Right ventricle myocardium superior (tissue), 1 donor: Measurements from ENCODE around the gene ABCC9. TPM values are rescaled to one million over a fixed set of nuclear protein-coding genes. Genes with fewer than 3 reads are reported as not detected.
A peak's percentile ranks its signal among the peaks of the same experiment; 100 is the strongest.
"Not testable (repeated sequence)": the region's sequence is repeated elsewhere in the genome, so short reads cannot be mapped to it uniquely, and the experiment has no call there.

Source experiments
- ATAC-seq: fragments of 200-7000 bp; cut with Tn5 transposase; one replicate; pipeline ENCODE4 v1.9.1; 2020; ENCODE audit warnings: mild to moderate bottlenecking; ENCODE audit not compliant: poor library complexity
- DNase-seq: peaks from one replicate; pipeline ENCODE4 v3.0.0-alpha.2; 2020
- intact Hi-C: fragments of 100-400 bp; cut with DNase I; formaldehyde crosslinking; loops from one replicate; pipeline ENCODE4 v1.11.2; 2022
- total RNA-seq: library from RNA; stranded (reverse); fragmentation: NEBNext Ultra II Directional; extraction: Animal tissue kit (Norgen Biotek cat#: 25700); gene quantifications from one replicate; pipeline ENCODE4 v1.2.1, GENCODE V29; 2021
- donor health status: DM: no; HTN: yes; CAD: no; lungs with severe emphysema.

Gene ABCC9
- total RNA-seq, 1 donor from 2014 or later = 77.6 TPM

GRCh38 chr12:21831791-21832344, 109.4 kb downstream of the ABCC9 start:
- intact Hi-C loops = loop anchor here (10.0 kb wide), 1 partner anchor 93 kb away; no protein-coding TSS in a partner anchor
- ATAC-seq (peak; percentile 61), DNase-seq (no peak)

- ATAC-seq (peak; percentile 57), DNase-seq (no peak)
- intact Hi-C loops = no loop called here
These were observed 112.4 kb downstream of the ABCC9 start for GRCh38 chr12:21828779-21829178.

- DNase-seq (no peak), ATAC-seq (peak; percentile 30)
- intact Hi-C loops = no loop called here
These were observed 113.0 kb downstream of the ABCC9 start for GRCh38 chr12:21828136-21828775.

- ATAC-seq (peak; percentile 19), DNase-seq (no peak)
- intact Hi-C loops = no loop called here
These were observed 114.1 kb downstream of the ABCC9 start for GRCh38 chr12:21827083-21827482.

GRCh38 chr12:21826618-21826910, 114.7 kb downstream of the ABCC9 start:
- ATAC-seq = no peak
- intact Hi-C loops = no loop called here
- DNase-seq = no peak

- ATAC-seq (peak; percentile 48), DNase-seq (no peak)
- intact Hi-C loops = no loop called here
These were observed 115.2 kb downstream of the ABCC9 start for GRCh38 chr12:21825886-21826617.

GRCh38 chr12:21823581-21823980, 117.6 kb downstream of the ABCC9 start:
- intact Hi-C loops = no loop called here
- ATAC-seq = peak; percentile 80
- DNase-seq = peak; percentile 76

GRCh38 chr12:21819678-21820077, 121.5 kb downstream of the ABCC9 start:
- ATAC-seq = no peak
- intact Hi-C loops = no loop called here
- no peak for DNase-seq

- intact Hi-C loops = no loop called here
- ATAC-seq (no peak), DNase-seq (no peak)
These were observed 122.0 kb downstream of the ABCC9 start for GRCh38 chr12:21819236-21819635.

GRCh38 chr12:21818627-21819026, 122.6 kb downstream of the ABCC9 start:
- ATAC-seq = peak; percentile 39
- DNase-seq = no peak
- intact Hi-C loops = no loop called here

- no peak for DNase-seq
- intact Hi-C loops = no loop called here
- no peak for ATAC-seq
These were observed 125.7 kb downstream of the ABCC9 start for GRCh38 chr12:21815306-21816062.

- intact Hi-C loops = no loop called here
- ATAC-seq (no peak), DNase-seq (no peak)
These were observed 126.4 kb downstream of the ABCC9 start for GRCh38 chr12:21814814-21815213.

- DNase-seq (no peak), ATAC-seq (no peak)
- intact Hi-C loops = no loop called here
These were observed 126.9 kb downstream of the ABCC9 start for GRCh38 chr12:21814327-21814726.

GRCh38 chr12:21813751-21814150, 127.5 kb downstream of the ABCC9 start:
- intact Hi-C loops = no loop called here
- DNase-seq (no peak), ATAC-seq (peak; percentile 79)

- no peak for DNase-seq
- ATAC-seq = no peak
- intact Hi-C loops = no loop called here
These were observed 128.1 kb downstream of the ABCC9 start for GRCh38 chr12:21813125-21813524.

- DNase-seq = not testable (repeated sequence)
These were observed 128.9 kb downstream of the ABCC9 start for GRCh38 chr12:21812340-21812739.

GRCh38 chr12:21809100-21809499, 132.1 kb downstream of the ABCC9 start:
- no peak for DNase-seq
- no peak for ATAC-seq
- intact Hi-C loops = no loop called here

More at GRCh38 chr12:21812340-21812739, 128.9 kb downstream of the ABCC9 start:
- intact Hi-C loops, ATAC-seq: not testable (repeated sequence)

GRCh38 chr12:21806255-21806654, 135.0 kb downstream of the ABCC9 start:
- ATAC-seq (no peak), DNase-seq (no peak)
- intact Hi-C loops = no loop called here

- intact Hi-C loops = no loop called here
- no peak for DNase-seq
- ATAC-seq = no peak
These were observed 139.5 kb downstream of the ABCC9 start for GRCh38 chr12:21801522-21802288.
